Muscle layer of duodenum (tissue), 2 donors: ENCODE results near the gene SYNDIG1L.
A peak's percentile ranks its signal among the peaks of the same experiment; 100 is the strongest.
"Not testable (repeated sequence)": the region's sequence is repeated elsewhere in the genome, so short reads cannot be mapped to it uniquely, and the experiment has no call there.

ENCODE experiments used
- H3K27ac ChIP-seq: one replicate; pipeline ENCODE4 v1.7.0; 2013; ENCODE audit warnings: mild to moderate bottlenecking, low read length
- H3K27me3 ChIP-seq: one replicate; pipeline ENCODE4 v1.7.0; 2013; ENCODE audit warnings: low read depth, mild to moderate bottlenecking, control low read depth, low read length
- H3K36me3 ChIP-seq, 2 donors: one replicate each; pipeline ENCODE4 v1.7.0; 2013; ENCODE audit warnings: low read length in 2 of 2, control low read depth in 1 of 2, mild to moderate bottlenecking in 1 of 2; ENCODE audit not compliant: insufficient read depth in 2 of 2, control insufficient read depth in 1 of 2
- H3K4me1 ChIP-seq, 2 donors: one replicate each; pipeline ENCODE4 v1.7.0; 2013; ENCODE audit warnings: low read length in 2 of 2, mild to moderate bottlenecking in 2 of 2, control low read depth in 1 of 2, moderate library complexity in 1 of 2; ENCODE audit not compliant: insufficient read depth in 2 of 2, control insufficient read depth in 1 of 2
- H3K4me3 ChIP-seq, 2 donors: one replicate each; pipeline ENCODE4 v1.7.0; 2013; ENCODE audit warnings: low read length in 2 of 2, low read depth in 1 of 2, mild to moderate bottlenecking in 1 of 2
- H3K9me3 ChIP-seq, 2 donors: one replicate each; pipeline ENCODE4 v1.7.0; 2013; ENCODE audit warnings: low read length in 2 of 2, control low read depth in 1 of 2, mild to moderate bottlenecking in 1 of 2; ENCODE audit not compliant: control insufficient read depth in 1 of 2
- donor health status: healthy.

SYNDIG1L gene

DNA sequence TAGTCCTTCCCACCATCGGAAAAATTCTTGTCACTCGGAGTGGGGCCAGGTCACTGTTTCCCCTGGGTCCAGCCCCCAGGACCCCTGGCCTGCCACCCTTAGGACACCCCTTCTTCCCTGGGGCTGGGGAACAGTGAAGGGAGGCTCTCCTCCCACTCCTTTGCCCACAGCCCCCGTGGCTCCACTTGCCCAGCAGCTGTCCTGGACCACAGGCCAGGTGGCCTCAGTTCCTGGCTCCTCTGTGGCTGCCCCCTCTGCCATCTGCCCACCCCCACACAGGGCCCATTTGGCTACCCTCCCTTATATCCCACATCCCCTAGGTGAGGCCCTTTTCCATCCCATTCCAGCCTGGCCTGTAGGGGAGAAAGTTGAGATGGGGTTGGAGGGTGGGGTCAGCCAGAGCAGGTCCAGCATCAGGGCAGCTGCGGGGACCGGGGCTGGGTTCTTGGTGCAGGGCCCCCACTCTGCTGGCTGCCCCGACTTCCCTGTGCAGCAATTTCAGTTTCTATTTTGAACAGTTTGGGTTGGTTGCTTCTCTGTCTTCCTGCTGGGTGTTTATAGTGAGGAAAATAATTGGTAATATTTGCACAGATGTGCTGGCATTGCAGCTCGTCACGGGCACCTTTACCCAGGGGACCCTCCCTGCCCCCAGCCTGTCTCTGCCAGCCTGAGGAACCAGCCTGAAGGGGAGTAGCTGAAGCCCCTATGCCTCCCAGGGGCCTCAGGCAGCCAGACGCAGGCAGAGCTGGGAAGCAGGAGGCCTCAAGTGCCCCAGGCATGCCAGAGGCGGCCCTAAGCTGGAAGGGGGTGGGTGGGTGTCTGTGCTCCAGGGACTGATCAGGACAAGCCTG, 23.4 kb downstream of the SYNDIG1L start:
- Histone ChIP-seq H3K9me3 (no peaks in the 10 kb centered on the region), H3K27me3 (no peaks in the 10 kb centered on the region), H3K4me1 (peaks cover 6 to 17% of the 10 kb centered on the region in 2 donors), H3K4me3 (no peak overlapping the region), H3K36me3 (no peaks in the 10 kb centered on the region), H3K27ac (no peak overlapping the region)

DNA sequence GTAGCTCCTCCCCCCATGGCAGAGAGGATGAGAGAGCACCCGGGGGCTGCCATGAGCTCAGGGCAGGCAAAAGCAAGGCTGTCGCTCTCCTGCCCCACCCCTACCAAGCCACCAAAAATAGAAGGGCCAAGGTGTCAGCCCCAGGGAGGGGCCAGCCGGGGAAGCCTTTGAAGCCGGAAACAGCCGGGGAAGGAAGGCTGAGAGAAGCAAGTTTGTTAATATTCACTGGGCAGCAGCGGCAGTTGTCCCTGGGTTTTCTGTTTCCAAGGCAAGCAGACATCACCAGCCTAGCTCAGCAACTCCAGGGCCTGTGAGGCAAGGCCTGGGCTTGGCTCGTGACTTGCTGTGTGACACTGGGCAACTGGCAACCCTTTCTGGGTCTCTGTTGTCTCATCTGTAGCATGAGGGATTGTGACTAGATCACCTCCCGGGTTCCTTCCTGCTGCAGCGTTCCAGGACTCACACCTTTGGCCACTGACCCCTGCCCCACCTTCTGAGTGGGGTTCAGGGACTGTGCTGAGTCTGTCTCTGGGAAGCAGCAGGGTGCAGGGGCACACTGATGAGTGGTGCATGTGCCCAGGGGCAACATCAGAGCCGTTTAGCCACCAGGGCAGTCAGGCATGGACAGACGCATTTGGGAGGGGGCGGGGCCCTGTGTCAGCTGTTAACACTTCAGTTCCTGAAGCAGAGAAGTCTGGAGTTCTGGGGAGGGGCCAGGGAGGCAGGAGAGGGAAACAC, 24.3 kb downstream of the SYNDIG1L start:
- no peaks in the 10 kb centered on the region for H3K36me3 ChIP-seq
- no peaks in the 10 kb centered on the region for H3K9me3 ChIP-seq
- H3K4me1 ChIP-seq, result peaks cover 6 to 17% of the 10 kb centered on the region in 2 donors
- no peaks in the 10 kb centered on the region for H3K27me3 ChIP-seq
- H3K4me3 ChIP-seq, result peak overlapping the region in 1 of 2 donors; percentile 42
- no peak overlapping the region for H3K27ac ChIP-seq

DNA sequence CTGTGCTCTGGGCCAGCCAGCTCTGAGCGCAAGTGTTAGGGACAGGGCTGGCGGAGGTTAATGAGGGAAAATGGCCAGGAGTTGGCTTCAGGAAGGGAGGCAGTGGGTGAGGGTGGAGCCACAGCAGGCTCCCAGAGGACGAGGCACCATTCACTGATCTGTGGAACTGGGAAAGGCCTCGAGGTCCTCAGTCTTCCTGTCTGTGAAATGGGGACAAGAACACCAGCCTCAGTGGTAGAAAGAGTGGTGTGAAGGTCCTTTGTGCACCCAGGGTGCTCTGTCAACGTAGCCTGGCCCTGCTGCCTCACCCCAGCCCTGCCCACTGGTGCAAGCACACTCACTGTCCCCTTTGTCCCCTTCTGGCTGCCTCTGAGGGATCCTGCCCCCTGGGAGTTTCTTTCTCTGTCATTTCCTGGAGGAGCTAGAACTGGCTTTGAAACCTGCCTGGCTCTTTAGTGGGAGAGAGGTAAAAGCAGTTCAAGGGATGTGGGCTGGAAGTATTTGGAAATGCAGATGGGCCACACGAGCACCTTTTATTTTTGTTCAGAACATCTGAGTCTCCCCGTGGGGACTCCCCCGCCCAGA, 25.0 kb downstream of the SYNDIG1L start:
- H3K27ac ChIP-seq, result no peak overlapping the region
- H3K36me3 ChIP-seq, result no peaks in the 10 kb centered on the region
- H3K4me1 ChIP-seq, result peaks cover 6 to 17% of the 10 kb centered on the region in 2 donors
- H3K9me3 ChIP-seq, result no peaks in the 10 kb centered on the region
- H3K27me3 ChIP-seq, result no peaks in the 10 kb centered on the region
- H3K4me3 ChIP-seq, result no peak overlapping the region

DNA sequence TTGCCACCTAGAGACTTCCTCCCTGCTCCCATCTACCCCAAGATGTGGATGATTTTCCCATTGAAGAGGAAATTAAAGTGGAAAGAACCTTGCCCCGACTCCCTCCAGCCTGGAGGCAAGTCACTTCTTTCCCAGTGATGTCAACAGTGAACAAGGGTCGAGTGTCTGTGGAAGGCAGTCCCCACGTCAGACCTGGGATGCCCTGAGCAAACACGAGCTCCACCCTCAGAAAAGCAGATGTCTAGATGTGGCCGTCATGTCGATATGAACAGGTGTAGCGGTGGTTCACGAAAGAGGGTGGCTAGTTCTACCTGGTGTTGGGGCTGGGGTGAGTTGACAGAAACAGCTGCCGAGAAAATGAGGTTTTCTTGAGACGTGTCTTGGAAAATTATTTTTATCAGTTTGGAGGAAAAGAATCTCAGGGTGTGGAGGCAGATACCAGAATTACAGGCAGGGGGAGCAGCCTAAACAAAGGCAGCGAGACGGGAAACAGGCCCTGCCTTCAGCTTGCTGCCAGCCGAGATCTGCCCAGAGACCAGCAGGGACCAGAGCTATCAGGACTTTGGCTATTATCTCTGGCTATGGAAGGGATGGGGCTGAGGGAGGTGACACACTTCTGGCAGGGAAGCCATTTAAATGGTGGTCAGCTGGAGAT, 25.9 kb downstream of the SYNDIG1L start:
- no peaks in the 10 kb centered on the region for H3K9me3 ChIP-seq
- no peaks in the 10 kb centered on the region for H3K36me3 ChIP-seq
- H3K27me3 ChIP-seq, result no peaks in the 10 kb centered on the region
- H3K4me3 ChIP-seq, result no peak overlapping the region
- no peak overlapping the region for H3K27ac ChIP-seq
- peaks cover 6 to 17% of the 10 kb centered on the region in 2 donors for H3K4me1 ChIP-seq

DNA sequence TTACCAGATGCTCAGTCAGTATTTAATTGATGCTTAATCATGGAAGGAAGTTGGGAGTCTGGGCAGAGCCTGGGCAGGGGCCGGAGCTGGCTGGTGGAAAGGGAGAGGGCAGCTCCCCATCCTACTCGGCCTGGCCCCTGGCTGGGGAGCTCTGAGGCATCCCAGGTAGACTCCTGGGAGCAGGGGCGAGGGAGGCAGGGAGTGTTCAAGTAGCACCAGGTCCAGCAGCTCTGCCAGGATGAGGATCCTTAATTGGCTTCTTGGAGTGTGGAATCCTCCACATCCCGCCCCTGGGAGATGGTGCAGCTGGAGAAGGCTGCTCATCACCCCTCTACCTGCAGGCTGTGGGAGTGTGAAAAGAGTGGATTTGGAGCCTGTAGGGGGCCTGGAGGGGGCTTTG, 30.9 kb downstream of the SYNDIG1L start:
- H3K27me3 ChIP-seq, result no peaks in the 10 kb centered on the region
- H3K36me3 ChIP-seq, result no peaks in the 10 kb centered on the region
- H3K4me1 ChIP-seq, result no peaks in the 10 kb centered on the region
- H3K9me3 ChIP-seq, result no peaks in the 10 kb centered on the region
- H3K27ac ChIP-seq, result no peak overlapping the region
- H3K4me3 ChIP-seq, result no peak overlapping the region

DNA sequence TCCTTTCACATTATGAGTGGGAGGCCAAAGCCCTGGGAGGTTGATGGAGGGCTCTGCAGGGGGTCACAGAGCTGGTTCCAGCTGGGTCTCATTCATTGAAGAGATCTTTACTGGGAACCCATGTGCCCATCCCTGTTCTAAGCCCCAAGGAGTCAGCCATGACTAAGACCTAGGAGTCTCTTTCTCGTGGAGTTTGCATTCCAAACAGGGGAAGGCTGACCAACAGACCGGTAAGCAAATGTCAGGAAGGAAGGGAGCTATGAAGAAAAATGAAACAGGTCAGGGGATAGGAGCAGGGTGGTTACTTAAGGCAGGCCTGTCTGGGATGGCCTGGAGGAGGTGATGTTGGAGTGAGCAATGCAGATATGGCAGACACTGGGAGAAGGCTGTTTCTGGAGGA, 31.5 kb downstream of the SYNDIG1L start:
- Histone ChIP-seq H3K4me3 (no peak overlapping the region), H3K36me3 (no peaks in the 10 kb centered on the region), H3K4me1 (no peaks in the 10 kb centered on the region), H3K27me3 (no peaks in the 10 kb centered on the region), H3K9me3 (no peaks in the 10 kb centered on the region), H3K27ac (no peak overlapping the region)

GRCh38 chr14:74392616-74393570, 33.1 kb downstream of the SYNDIG1L start:
- Histone ChIP-seq H3K4me1 (no peaks in the 10 kb centered on the region), H3K27ac (no peak overlapping the region), H3K27me3 (no peaks in the 10 kb centered on the region), H3K36me3 (no peaks in the 10 kb centered on the region), H3K4me3 (no peak overlapping the region), H3K9me3 (no peaks in the 10 kb centered on the region)

DNA sequence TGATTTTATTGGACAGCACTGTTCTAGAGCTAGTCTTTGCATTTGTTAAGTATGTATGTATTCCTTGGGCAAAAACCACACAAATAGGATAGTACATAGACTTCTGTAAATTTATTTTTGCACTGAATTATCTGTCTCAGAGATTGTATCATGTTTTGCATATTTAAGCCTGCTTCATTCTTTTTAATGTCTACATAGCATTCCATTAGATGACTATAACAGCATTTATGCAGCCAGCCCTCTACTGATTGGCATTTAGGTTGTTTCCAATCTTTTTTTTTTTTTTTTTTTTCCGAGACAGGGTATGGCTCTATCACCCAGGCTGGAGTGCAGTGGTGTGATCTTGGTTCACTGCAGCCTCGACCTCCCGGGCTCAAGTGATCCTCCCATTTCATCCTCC, 34.5 kb downstream of the SYNDIG1L start:
- no peaks in the 10 kb centered on the region for H3K9me3 ChIP-seq
- no peak overlapping the region for H3K4me3 ChIP-seq
- no peaks in the 10 kb centered on the region for H3K4me1 ChIP-seq
- no peak overlapping the region for H3K27ac ChIP-seq
- no peaks in the 10 kb centered on the region for H3K27me3 ChIP-seq
- no peaks in the 10 kb centered on the region for H3K36me3 ChIP-seq

DNA sequence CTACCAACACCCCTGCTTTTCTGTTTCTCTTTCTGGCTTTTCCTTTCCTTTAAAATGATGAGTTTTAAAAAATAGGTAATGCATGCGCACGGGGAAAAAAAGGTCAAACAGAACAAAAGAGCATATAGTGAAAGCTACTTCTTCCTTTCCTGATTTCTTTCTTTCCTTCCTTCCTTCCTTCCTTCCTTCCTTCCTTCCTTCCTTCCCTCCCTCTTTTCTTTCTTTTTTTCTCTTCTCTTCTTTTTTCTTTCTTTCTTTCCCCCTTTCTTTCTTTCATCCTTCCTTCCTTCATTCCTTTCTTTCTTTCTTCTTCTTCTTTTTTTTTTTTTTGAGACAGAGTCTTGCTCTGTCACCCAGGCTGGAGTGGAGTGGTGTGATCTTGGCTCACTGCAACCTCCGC, 35.5 kb downstream of the SYNDIG1L start:
- H3K4me1 ChIP-seq, H3K27ac ChIP-seq, H3K9me3 ChIP-seq, H3K4me3 ChIP-seq, H3K36me3 ChIP-seq, H3K27me3 ChIP-seq: not testable (repeated sequence)

DNA sequence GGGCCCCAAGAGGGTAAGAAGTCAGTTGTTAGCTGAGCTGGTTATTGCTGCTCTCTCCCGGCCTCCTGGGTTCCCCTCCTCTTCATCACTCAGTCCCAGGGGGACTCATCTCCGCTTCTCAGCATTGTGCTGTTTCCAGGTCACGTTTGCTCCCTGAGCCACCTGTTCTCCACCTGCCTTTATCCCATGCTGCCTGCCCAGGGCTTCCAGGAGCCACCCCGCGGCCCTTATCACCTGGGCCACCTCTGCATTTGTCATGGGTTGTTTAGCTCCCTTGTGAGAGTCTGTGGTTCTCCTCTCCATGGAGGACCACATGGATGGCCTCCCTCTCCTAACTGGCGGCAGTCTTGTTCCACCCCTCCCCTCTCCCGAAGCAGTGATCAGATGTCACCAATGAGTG, 36.0 kb downstream of the SYNDIG1L start:
- Histone ChIP-seq H3K27me3 (no peaks in the 10 kb centered on the region), H3K4me1 (no peaks in the 10 kb centered on the region), H3K27ac (no peak overlapping the region), H3K4me3 (no peak overlapping the region), H3K9me3 (no peaks in the 10 kb centered on the region), H3K36me3 (no peaks in the 10 kb centered on the region)
